Adrenal gland (tissue), 5 donors: Measurements from ENCODE around the gene SH2B2.

Source experiments
- POLR2A ChIP-seq, 2 donors: fragments of 450-650 bp; IDR thresholded peaks; one replicate each; pipeline ENCODE4 v1.6.1; 2017; ENCODE audit warnings: antibody characterized with exemption in 2 of 2, mild to moderate bottlenecking in 2 of 2, moderate library complexity in 1 of 2
- TF ChIP-seq, protein P1 (sequence below), 6 experiments: fragments of 450-650 bp in 4 of 6; fragments of 200-600 bp in 2 of 6; sonication (generic) in 1 of 6; IDR thresholded peaks; 1 replicate in 5 of 6; 2 replicates in 1 of 6; pipeline versions ENCODE4 v1.5.1 to v1.8.0; 2016 to 2021; ENCODE audit warnings: antibody characterized with exemption in 6 of 6, mild to moderate bottlenecking in 2 of 6, moderate library complexity in 1 of 6
- donor health status: DM: no; HTN: no; CAD: no.

DNA sequence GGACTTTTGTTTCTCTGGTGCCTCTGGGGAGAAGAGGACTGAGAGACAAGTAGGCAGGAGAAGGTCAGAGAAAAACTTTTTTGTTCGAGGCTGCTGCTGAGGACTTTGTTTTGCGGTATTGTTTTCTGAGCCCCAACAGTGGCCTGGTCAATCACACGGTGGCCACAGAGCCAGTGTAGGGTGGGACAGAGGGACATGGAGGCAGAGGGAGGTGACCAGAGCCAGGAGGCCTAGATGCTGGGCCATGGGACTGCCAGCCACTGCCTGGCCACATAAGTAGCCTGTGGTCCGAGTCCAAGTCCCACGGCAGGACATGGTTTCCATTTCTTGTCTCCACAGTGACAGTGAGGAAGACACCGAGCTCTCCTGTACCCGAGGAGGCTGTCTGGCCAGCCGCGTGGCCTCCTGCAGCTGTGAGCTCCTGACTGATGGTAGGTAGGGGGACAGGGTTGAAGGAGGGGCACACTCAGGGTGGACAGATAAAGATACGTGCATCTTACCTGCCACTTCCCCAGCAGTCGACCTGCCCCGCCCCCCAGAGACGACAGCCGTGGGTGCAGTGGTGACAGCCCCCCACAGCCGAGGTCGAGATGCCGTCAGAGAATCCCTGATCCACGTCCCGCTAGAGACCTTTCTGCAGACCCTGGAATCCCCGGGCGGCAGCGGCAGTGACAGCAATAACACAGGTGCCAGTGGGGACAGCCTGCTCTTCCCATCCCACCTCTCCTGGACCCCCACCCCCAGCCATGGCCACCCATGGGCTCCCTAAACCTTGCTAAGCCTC lies 27.5 kb downstream of the SH2B2 start:
- TF ChIP-seq, protein P1, sequence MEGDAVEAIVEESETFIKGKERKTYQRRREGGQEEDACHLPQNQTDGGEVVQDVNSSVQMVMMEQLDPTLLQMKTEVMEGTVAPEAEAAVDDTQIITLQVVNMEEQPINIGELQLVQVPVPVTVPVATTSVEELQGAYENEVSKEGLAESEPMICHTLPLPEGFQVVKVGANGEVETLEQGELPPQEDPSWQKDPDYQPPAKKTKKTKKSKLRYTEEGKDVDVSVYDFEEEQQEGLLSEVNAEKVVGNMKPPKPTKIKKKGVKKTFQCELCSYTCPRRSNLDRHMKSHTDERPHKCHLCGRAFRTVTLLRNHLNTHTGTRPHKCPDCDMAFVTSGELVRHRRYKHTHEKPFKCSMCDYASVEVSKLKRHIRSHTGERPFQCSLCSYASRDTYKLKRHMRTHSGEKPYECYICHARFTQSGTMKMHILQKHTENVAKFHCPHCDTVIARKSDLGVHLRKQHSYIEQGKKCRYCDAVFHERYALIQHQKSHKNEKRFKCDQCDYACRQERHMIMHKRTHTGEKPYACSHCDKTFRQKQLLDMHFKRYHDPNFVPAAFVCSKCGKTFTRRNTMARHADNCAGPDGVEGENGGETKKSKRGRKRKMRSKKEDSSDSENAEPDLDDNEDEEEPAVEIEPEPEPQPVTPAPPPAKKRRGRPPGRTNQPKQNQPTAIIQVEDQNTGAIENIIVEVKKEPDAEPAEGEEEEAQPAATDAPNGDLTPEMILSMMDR (IDR thresholded peaks at IDR 0.05), result no peak
- TF ChIP-seq POLR2A (IDR thresholded peaks at IDR 0.05), result no peak
